HG02678 (cell line): ENCODE measurements around the gene CPVL.
"Not testable (repeated sequence)": the region's sequence is repeated elsewhere in the genome, so short reads cannot be mapped to it uniquely, and the experiment has no call there.

Experiments used
- ATAC-seq: cut with Tn5 transposase; IDR thresholded peaks from one replicate; pipeline ENCODE4 v1.9.1; 2021; ENCODE audit warnings: mild to moderate bottlenecking, moderate library complexity; ENCODE audit not compliant: unreplicated experiment

CPVL gene

GRCh38 chr7:29093091-29093490 is 53.2 kb downstream of the CPVL start:
- not testable (repeated sequence) for ATAC-seq

- ATAC-seq = no peak
These were observed 54.6 kb downstream of the CPVL start for GRCh38 chr7:29091715-29092114.

- ATAC-seq = no peak
These were observed 55.3 kb downstream of the CPVL start for GRCh38 chr7:29090836-29091601.

- no peak for ATAC-seq
These were observed 56.1 kb downstream of the CPVL start for GRCh38 chr7:29090151-29090805.

- no peak for ATAC-seq
These were observed 58.5 kb downstream of the CPVL start for GRCh38 chr7:29087840-29088170.

- no peak for ATAC-seq
These were observed 59.8 kb downstream of the CPVL start for GRCh38 chr7:29086545-29086944.

- peak; percentile 52 for ATAC-seq
These were observed 61.5 kb downstream of the CPVL start for GRCh38 chr7:29084832-29085231.

- no peak for ATAC-seq
These were observed 65.5 kb downstream of the CPVL start for GRCh38 chr7:29080803-29081202.

- ATAC-seq = no peak
These were observed 67.8 kb downstream of the CPVL start for GRCh38 chr7:29078311-29079260.

- no peak for ATAC-seq
These were observed 68.5 kb downstream of the CPVL start for GRCh38 chr7:29077854-29078253.

- no peak for ATAC-seq
These were observed 69.2 kb downstream of the CPVL start for GRCh38 chr7:29077176-29077575.

- ATAC-seq = no peak
These were observed 69.7 kb downstream of the CPVL start for GRCh38 chr7:29076631-29077030.

- ATAC-seq = no peak
These were observed 70.7 kb downstream of the CPVL start for GRCh38 chr7:29075606-29076005.

- no peak for ATAC-seq
These were observed 75.0 kb downstream of the CPVL start for GRCh38 chr7:29071203-29071874.

- ATAC-seq = no peak
These were observed 79.7 kb downstream of the CPVL start for GRCh38 chr7:29066641-29067040.

GRCh38 chr7:29065181-29065857 is 81.0 kb downstream of the CPVL start:
- no peak for ATAC-seq

GRCh38 chr7:29063872-29064271 is 82.5 kb downstream of the CPVL start:
- no peak for ATAC-seq

- no peak for ATAC-seq
These were observed 83.1 kb downstream of the CPVL start for GRCh38 chr7:29063236-29063635.

GRCh38 chr7:29053105-29053872 is 93.0 kb downstream of the CPVL start:
- no peak for ATAC-seq

- ATAC-seq = no peak
These were observed 99.4 kb downstream of the CPVL start for GRCh38 chr7:29046978-29047377.
